ENCODE measurements around the gene ZNF175.

ZNF175 gene

GRCh38 chr19:51594774-51595109 lies 23.7 kb downstream of the ZNF175 start:
- peaks cover 6% of the 10 kb centered on the region for H3K27me3 Mint-ChIP-seq (ENCODE audit: low read depth)
- peaks cover 11% of the 10 kb centered on the region for H3K4me1 Mint-ChIP-seq
- peak overlapping the region; percentile 82 to 88 (median 88) for H3K4me3 Mint-ChIP-seq
- TF ChIP-seq CTCF (IDR thresholded peaks at IDR 0.05; ENCODE audit: unreplicated experiment in 3 of 3), result no peak
- peaks cover 10% of the 10 kb centered on the region for H3K36me3 Mint-ChIP-seq (ENCODE audit: low read depth)
- peaks cover under 1% of the 10 kb centered on the region for H3K9me3 Mint-ChIP-seq
- H3K27ac Mint-ChIP-seq, result peak overlapping the region; percentile 56 to 82 (median 74)

GRCh38 chr19:51595190-51596175 lies 24.4 kb downstream of the ZNF175 start:
- peaks cover 4% of the 10 kb centered on the region for H3K9me3 Mint-ChIP-seq
- peaks cover 11% of the 10 kb centered on the region for H3K4me1 Mint-ChIP-seq
- H3K4me3 Mint-ChIP-seq, result peak overlapping the region; percentile 82 to 88 (median 88)
- TF ChIP-seq CTCF (IDR thresholded peaks at IDR 0.05; ENCODE audit: unreplicated experiment in 3 of 3), result no peak
- peaks cover 5% of the 10 kb centered on the region for H3K36me3 Mint-ChIP-seq (ENCODE audit: low read depth)
- H3K27me3 Mint-ChIP-seq (ENCODE audit: low read depth), result peaks cover 12% of the 10 kb centered on the region
- peak overlapping the region; percentile 56 to 82 (median 74) for H3K27ac Mint-ChIP-seq

GRCh38 chr19:51598159-51598915 lies 27.3 kb downstream of the ZNF175 start:
- TF ChIP-seq CTCF (IDR thresholded peaks at IDR 0.05; ENCODE audit: unreplicated experiment in 3 of 3), result no peak
- H3K9me3 Mint-ChIP-seq, result peaks cover 4% of the 10 kb centered on the region
- H3K4me3 Mint-ChIP-seq, result peak overlapping the region in 1 of 3 experiments; percentile 34
- H3K27me3 Mint-ChIP-seq (ENCODE audit: low read depth), result peaks cover 15% of the 10 kb centered on the region
- H3K27ac Mint-ChIP-seq, result no peak overlapping the region
- H3K4me1 Mint-ChIP-seq, result peaks cover 11% of the 10 kb centered on the region
- peaks cover 3% of the 10 kb centered on the region for H3K36me3 Mint-ChIP-seq (ENCODE audit: low read depth)

- Mint-ChIP-seq H3K4me3 (no peak overlapping the region), H3K27ac (no peak overlapping the region), H3K27me3 (ENCODE audit: low read depth) (peaks cover 15% of the 10 kb centered on the region), H3K36me3 (ENCODE audit: low read depth) (peaks cover 3% of the 10 kb centered on the region), H3K4me1 (peaks cover 9% of the 10 kb centered on the region), H3K9me3 (peaks cover 4% of the 10 kb centered on the region)
- no peak for TF ChIP-seq CTCF (IDR thresholded peaks at IDR 0.05; ENCODE audit: unreplicated experiment in 3 of 3)
Measured at GRCh38 chr19:51599084-51599483, 28.0 kb downstream of the ZNF175 start.

GRCh38 chr19:51600940-51601580 lies 30.0 kb downstream of the ZNF175 start:
- Mint-ChIP-seq H3K4me1 (no peaks in the 10 kb centered on the region), H3K36me3 (ENCODE audit: low read depth) (peaks cover 3% of the 10 kb centered on the region), H3K27me3 (ENCODE audit: low read depth) (peaks cover 15% of the 10 kb centered on the region), H3K27ac (no peak overlapping the region), H3K4me3 (no peak overlapping the region), H3K9me3 (peaks cover 4% of the 10 kb centered on the region)
- no peak for TF ChIP-seq CTCF (IDR thresholded peaks at IDR 0.05; ENCODE audit: unreplicated experiment in 3 of 3)

Measured in nephron (organoid).